Neural progenitor cell (in vitro differentiated cells): ENCODE data around the gene PKD1.
"Not testable (repeated sequence)": the region's sequence is repeated elsewhere in the genome, so short reads cannot be mapped to it uniquely, and the experiment has no call there.

Source experiments
- CTCF ChIP-seq: fragments of 200-600 bp; sonication (generic); IDR thresholded peaks from 2 replicates; pipeline ENCODE4 v1.5.1; 2017; ENCODE audit warnings: antibody characterized with exemption, mild to moderate bottlenecking
- EZH2phosphoT487 ChIP-seq: fragments of 200-600 bp; sonication (generic); IDR thresholded peaks from 2 replicates; pipeline ENCODE4 v1.6.1; 2017; ENCODE audit warnings: antibody characterized with exemption

- TF ChIP-seq CTCF, EZH2phosphoT487: not testable (repeated sequence)
Measured at GRCh38 chr16:2105291-2105690, 30.4 kb downstream of the PKD1 start.
